ENCODE data around the gene TJP3.

DNA sequence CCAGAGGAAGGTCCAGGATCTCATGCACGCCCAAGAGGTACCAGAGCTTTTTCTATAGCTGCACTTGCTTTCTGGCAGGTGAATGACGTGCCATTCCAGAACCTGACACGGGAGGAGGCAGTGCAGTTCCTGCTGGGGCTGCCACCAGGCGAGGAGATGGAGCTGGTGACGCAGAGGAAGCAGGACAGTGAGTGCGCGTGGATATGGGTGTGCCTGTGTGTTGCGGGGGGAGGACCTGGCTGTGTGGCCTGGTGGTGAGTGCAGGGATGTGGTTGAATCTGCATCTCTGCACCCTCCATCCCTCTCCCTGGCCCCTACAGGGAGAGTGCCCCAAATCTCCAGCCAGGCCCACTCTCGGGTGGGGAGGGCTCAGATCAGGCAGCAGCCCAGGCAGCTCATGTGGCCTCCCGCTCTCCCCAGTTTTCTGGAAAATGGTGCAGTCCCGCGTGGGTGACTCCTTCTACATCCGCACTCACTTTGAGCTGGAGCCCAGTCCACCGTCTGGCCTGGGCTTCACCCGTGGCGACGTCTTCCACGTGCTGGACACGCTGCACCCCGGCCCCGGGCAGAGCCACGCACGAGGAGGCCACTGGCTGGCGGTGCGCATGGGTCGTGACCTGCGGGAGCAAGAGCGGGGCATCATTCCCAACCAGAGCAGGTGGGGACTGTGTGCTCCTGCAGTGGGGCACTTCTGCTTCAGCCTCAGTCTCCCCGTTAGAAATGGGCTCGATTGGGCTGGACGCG lies 30.5 kb downstream of the TJP3 start:
- TF ChIP-seq EP300 (IDR thresholded peaks at IDR 0.05; ENCODE audit: borderline replicate concordance) (no peak), FOXM1 (IDR thresholded peaks at IDR 0.05; ENCODE audit: borderline replicate concordance, low read depth) (no peak), TCF12 (IDR thresholded peaks at IDR 0.05; ENCODE audit: low read depth) (no peak), ZBTB7A (IDR thresholded peaks at IDR 0.05; ENCODE audit: low read depth) (no peak), TAF1 (IDR thresholded peaks at IDR 0.05; ENCODE audit: low read depth) (no peak), NFIC (IDR thresholded peaks at IDR 0.05) (no peak), CREB1 (IDR thresholded peaks at IDR 0.05; ENCODE audit: low read depth) (no peak), YY1 (IDR thresholded peaks at IDR 0.05; ENCODE audit: low read depth) (no peak), RAD21 (IDR thresholded peaks at IDR 0.05; ENCODE audit: low read depth) (no peak), CEBPB (IDR thresholded peaks at IDR 0.05) (no peak)
- TF ChIP-seq, protein P1, sequence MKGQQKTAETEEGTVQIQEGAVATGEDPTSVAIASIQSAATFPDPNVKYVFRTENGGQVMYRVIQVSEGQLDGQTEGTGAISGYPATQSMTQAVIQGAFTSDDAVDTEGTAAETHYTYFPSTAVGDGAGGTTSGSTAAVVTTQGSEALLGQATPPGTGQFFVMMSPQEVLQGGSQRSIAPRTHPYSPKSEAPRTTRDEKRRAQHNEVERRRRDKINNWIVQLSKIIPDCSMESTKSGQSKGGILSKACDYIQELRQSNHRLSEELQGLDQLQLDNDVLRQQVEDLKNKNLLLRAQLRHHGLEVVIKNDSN (IDR thresholded peaks at IDR 0.05), result no peak
- TF ChIP-seq, protein P2, sequence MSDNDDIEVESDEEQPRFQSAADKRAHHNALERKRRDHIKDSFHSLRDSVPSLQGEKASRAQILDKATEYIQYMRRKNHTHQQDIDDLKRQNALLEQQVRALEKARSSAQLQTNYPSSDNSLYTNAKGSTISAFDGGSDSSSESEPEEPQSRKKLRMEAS (IDR thresholded peaks at IDR 0.05), result no peak
- TF ChIP-seq, protein P3, sequence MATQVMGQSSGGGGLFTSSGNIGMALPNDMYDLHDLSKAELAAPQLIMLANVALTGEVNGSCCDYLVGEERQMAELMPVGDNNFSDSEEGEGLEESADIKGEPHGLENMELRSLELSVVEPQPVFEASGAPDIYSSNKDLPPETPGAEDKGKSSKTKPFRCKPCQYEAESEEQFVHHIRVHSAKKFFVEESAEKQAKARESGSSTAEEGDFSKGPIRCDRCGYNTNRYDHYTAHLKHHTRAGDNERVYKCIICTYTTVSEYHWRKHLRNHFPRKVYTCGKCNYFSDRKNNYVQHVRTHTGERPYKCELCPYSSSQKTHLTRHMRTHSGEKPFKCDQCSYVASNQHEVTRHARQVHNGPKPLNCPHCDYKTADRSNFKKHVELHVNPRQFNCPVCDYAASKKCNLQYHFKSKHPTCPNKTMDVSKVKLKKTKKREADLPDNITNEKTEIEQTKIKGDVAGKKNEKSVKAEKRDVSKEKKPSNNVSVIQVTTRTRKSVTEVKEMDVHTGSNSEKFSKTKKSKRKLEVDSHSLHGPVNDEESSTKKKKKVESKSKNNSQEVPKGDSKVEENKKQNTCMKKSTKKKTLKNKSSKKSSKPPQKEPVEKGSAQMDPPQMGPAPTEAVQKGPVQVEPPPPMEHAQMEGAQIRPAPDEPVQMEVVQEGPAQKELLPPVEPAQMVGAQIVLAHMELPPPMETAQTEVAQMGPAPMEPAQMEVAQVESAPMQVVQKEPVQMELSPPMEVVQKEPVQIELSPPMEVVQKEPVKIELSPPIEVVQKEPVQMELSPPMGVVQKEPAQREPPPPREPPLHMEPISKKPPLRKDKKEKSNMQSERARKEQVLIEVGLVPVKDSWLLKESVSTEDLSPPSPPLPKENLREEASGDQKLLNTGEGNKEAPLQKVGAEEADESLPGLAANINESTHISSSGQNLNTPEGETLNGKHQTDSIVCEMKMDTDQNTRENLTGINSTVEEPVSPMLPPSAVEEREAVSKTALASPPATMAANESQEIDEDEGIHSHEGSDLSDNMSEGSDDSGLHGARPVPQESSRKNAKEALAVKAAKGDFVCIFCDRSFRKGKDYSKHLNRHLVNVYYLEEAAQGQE (IDR thresholded peaks at IDR 0.05; ENCODE audit: low read depth), result no peak
